HCT116 (cell line): Measurements from ENCODE around the gene ACAP2. TPM values are rescaled to one million over a fixed set of nuclear protein-coding genes. Genes with fewer than 3 reads are reported as not detected.

Experiments used
- ATAC-seq: fragments of 200-7000 bp; cut with Tn5 transposase; 2 replicates; pipeline ENCODE4 v1.9.1; 2020; ENCODE audit warnings: mild to moderate bottlenecking, moderate library complexity
- BruUV-seq: library from RNA; stranded (reverse); fragments of 400-500 nt; replicated peaks from 2 replicates; lab custom pipeline; 2021; lab: Mats Ljungman, UMichigan
- CTCF ChIA-PET: fragments of 300-600 bp; sonication (Branson Sonifier 250); formaldehyde crosslinking; loops from one replicate; lab custom pipeline; 2021; ENCODE audit warnings: antibody characterized with exemption; lab: Charles Lee
- POLR2A ChIA-PET: fragments of 300-600, 350-600 bp; sonication (Branson Sonifier 250); formaldehyde crosslinking; loops from one replicate; lab custom pipeline; 2021; ENCODE audit warnings: antibody characterized with exemption; lab: Charles Lee
- RAD21 ChIA-PET, 2 experiments: fragments of 300-600 bp; sonication (Branson Sonifier 250); formaldehyde crosslinking; loops; one replicate each; lab custom pipeline; 2023; ENCODE audit warnings: low total read pairs in 2 of 2; ENCODE audit not compliant: uncharacterized antibody in 2 of 2, unreplicated experiment in 2 of 2, low non-redundant PET in 1 of 2; lab: Charles Lee
- DNase-seq: peaks from one replicate; pipeline ENCODE4 v3.0.0-alpha.2; 2010; ENCODE audit warnings: low read depth, low spot score
- H2AFZ ChIP-seq: fragments of 200-600 bp; shearing (Covaris generic), sonication (generic); 2 replicates; pipeline ENCODE4 v1.6.1; 2017; ENCODE audit warnings: low read depth, mixed run types, mixed read lengths, antibody characterized with exemption, low read length; ENCODE audit not compliant: poor library complexity, severe bottlenecking
- H3K27ac ChIP-seq: 2 replicates; pipeline ENCODE4 v1.5.1; 2012; ENCODE audit warnings: low read depth, low read length
- H3K27me3 ChIP-seq: fragments of 200-600 bp; sonication (generic); 2 replicates; pipeline ENCODE4 v1.6.1; 2016; ENCODE audit warnings: mixed run types, low read length, mixed read lengths; ENCODE audit not compliant: insufficient read depth
- H3K36me3 ChIP-seq, 2 experiments: fragments of 200-500 bp in 1 of 2; fragments of 200-600 bp in 1 of 2; sonication (Bioruptor generic) in 1 of 2; sonication (generic) in 1 of 2; 2 replicates each; pipeline versions ENCODE4 v1.5.1 to v1.6.1; 2014 to 2016; ENCODE audit warnings: low read length in 2 of 2, inconsistent platforms in 1 of 2, mixed read lengths in 1 of 2, mixed run types in 1 of 2; ENCODE audit not compliant: insufficient read depth in 2 of 2, control insufficient read depth in 1 of 2
- H3K4me1 ChIP-seq, 2 experiments: fragments of 200-600 bp in 1 of 2; sonication (generic) in 1 of 2; 2 replicates each; pipeline versions ENCODE4 v1.5.1 to v1.6.1; 2012 to 2017; ENCODE audit warnings: low read length in 2 of 2, inconsistent platforms in 1 of 2, mild to moderate bottlenecking in 1 of 2, mixed read lengths in 1 of 2, mixed run types in 1 of 2, moderate library complexity in 1 of 2; ENCODE audit not compliant: insufficient read depth in 2 of 2, control insufficient read depth in 1 of 2
- H3K4me2 ChIP-seq: fragments of 200-600 bp; sonication (generic); 2 replicates; pipeline ENCODE4 v1.6.1; 2017; ENCODE audit warnings: mixed run types, low read length, mixed read lengths
- H3K4me3 ChIP-seq, 2 experiments: fragments of 200-600 bp in 1 of 2; sonication (generic) in 1 of 2; replicated peaks in 1 of 2; 2 replicates each; pipeline ENCODE4 v1.5.1; 2011 to 2016; ENCODE audit warnings: low read length in 2 of 2, control low read depth in 1 of 2, low read depth in 1 of 2, mild to moderate bottlenecking in 1 of 2, mixed read lengths in 1 of 2, mixed run types in 1 of 2
- H3K79me2 ChIP-seq: fragments of 200-600 bp; sonication (generic); 2 replicates; pipeline ENCODE4 v1.6.1; 2017; ENCODE audit warnings: mild to moderate bottlenecking, mixed run types, low read length, moderate library complexity, mixed read lengths; ENCODE audit not compliant: insufficient read depth
- H3K9ac ChIP-seq: fragments of 200-600 bp; sonication (generic); 2 replicates; pipeline ENCODE4 v1.6.1; 2016; ENCODE audit warnings: low read length, mixed read lengths
- H3K9me2 ChIP-seq: fragments of 200-600 bp; sonication (generic), shearing (Covaris generic); 2 replicates; pipeline ENCODE4 v1.6.1; 2017; ENCODE audit warnings: mixed run types, mild to moderate bottlenecking, moderate library complexity; ENCODE audit not compliant: insufficient read depth
- H3K9me3 ChIP-seq, 2 experiments: fragments of 200-500 bp in 1 of 2; fragments of 200-600 bp in 1 of 2; sonication (Bioruptor generic) in 1 of 2; sonication (generic) in 1 of 2; 2 replicates each; pipeline ENCODE4 v1.6.1; 2014 to 2017; ENCODE audit warnings: low read length in 2 of 2, mixed read lengths in 2 of 2, inconsistent platforms in 1 of 2, low read depth in 1 of 2, mild to moderate bottlenecking in 1 of 2, mixed run types in 1 of 2, moderate library complexity in 1 of 2; ENCODE audit not compliant: control insufficient read depth in 1 of 2, insufficient read depth in 1 of 2
- H4K20me1 ChIP-seq: fragments of 200-600 bp; sonication (generic), shearing (Covaris generic); 2 replicates; pipeline ENCODE4 v1.6.1; 2017; ENCODE audit warnings: mixed run types, mild to moderate bottlenecking, moderate library complexity; ENCODE audit not compliant: insufficient read depth
- CBX3 ChIP-seq: IDR thresholded peaks from 2 replicates; pipeline ENCODE4 v1.6.1; 2012; ENCODE audit warnings: low read depth
- CEBPB ChIP-seq: IDR thresholded peaks from 2 replicates; pipeline ENCODE4 v1.6.1; 2012; ENCODE audit warnings: low read depth
- EGR1 ChIP-seq: IDR thresholded peaks from 2 replicates; pipeline ENCODE4 v1.6.1; 2012; ENCODE audit warnings: low read depth
- EZH2 ChIP-seq: fragments of 200-600 bp; sonication (generic); IDR thresholded peaks from 2 replicates; pipeline ENCODE4 v1.6.1; 2017; ENCODE audit warnings: antibody characterized with exemption, mixed run types
- EZH2phosphoT487 ChIP-seq: fragments of 200-600 bp; IDR thresholded peaks from 2 replicates; pipeline ENCODE4 v1.6.1; 2018; ENCODE audit warnings: antibody characterized with exemption, borderline replicate concordance
- FOSL1 ChIP-seq: IDR thresholded peaks from 2 replicates; pipeline ENCODE4 v1.6.1; 2012; ENCODE audit warnings: low read depth
- JUND ChIP-seq: IDR thresholded peaks from 2 replicates; pipeline ENCODE4 v1.6.1; 2012
- POLR2A ChIP-seq: IDR thresholded peaks from 2 replicates; pipeline ENCODE4 v1.7.0; 2011; ENCODE audit warnings: borderline replicate concordance; ENCODE audit not compliant: insufficient read depth, insufficient read length; ENCODE audit errors: extremely low read depth
- POLR2AphosphoS5 ChIP-seq: IDR thresholded peaks from 2 replicates; pipeline ENCODE4 v1.6.1; 2011; ENCODE audit warnings: mild to moderate bottlenecking, low read depth, low read length, moderate library complexity
- RAD21 ChIP-seq: IDR thresholded peaks from 2 replicates; pipeline ENCODE4 v1.6.1; 2012; ENCODE audit warnings: low read depth, mild to moderate bottlenecking
- SIN3A ChIP-seq: IDR thresholded peaks from 2 replicates; pipeline ENCODE4 v1.6.1; 2012; ENCODE audit warnings: low read depth
- SP1 ChIP-seq: IDR thresholded peaks from 2 replicates; pipeline ENCODE4 v1.6.1; 2012; ENCODE audit warnings: low read depth
- SRF ChIP-seq: IDR thresholded peaks from 2 replicates; pipeline ENCODE4 v1.6.1; 2012; ENCODE audit warnings: low read depth
- TCF7L2 ChIP-seq: IDR thresholded peaks from 2 replicates; pipeline ENCODE4 v1.7.0; 2011; ENCODE audit warnings: borderline replicate concordance, inconsistent platforms; ENCODE audit not compliant: insufficient read depth, insufficient read length; ENCODE audit errors: extremely low read depth
- ZNF274 ChIP-seq: fragments of 200-500 bp; sonication (Bioruptor generic); IDR thresholded peaks from 2 replicates; pipeline ENCODE4 v1.6.1; 2014; ENCODE audit warnings: mild to moderate bottlenecking, low read depth, low read length, inconsistent platforms
- intact Hi-C: fragments of 100-400 bp; cut with micrococcal nuclease; formaldehyde crosslinking; loops from 2 replicates; pipeline ENCODE4 v1.10.0; 2022
- total RNA-seq: library from RNA; stranded (reverse); gene quantifications from one replicate; pipeline ENCODE4 v1.2.1, GENCODE V29; 2021; ENCODE audit not compliant: unreplicated experiment
- TF ChIP-seq, protein P1 (sequence below): IDR thresholded peaks from 2 replicates; pipeline ENCODE4 v1.6.1; 2012
- TF ChIP-seq, protein P2 (sequence below): IDR thresholded peaks from 2 replicates; pipeline ENCODE4 v1.6.1; 2012; ENCODE audit warnings: low read depth

Gene ACAP2
- total RNA-seq, 1 experiment from 2014 or later, result 43.0 TPM

DNA sequence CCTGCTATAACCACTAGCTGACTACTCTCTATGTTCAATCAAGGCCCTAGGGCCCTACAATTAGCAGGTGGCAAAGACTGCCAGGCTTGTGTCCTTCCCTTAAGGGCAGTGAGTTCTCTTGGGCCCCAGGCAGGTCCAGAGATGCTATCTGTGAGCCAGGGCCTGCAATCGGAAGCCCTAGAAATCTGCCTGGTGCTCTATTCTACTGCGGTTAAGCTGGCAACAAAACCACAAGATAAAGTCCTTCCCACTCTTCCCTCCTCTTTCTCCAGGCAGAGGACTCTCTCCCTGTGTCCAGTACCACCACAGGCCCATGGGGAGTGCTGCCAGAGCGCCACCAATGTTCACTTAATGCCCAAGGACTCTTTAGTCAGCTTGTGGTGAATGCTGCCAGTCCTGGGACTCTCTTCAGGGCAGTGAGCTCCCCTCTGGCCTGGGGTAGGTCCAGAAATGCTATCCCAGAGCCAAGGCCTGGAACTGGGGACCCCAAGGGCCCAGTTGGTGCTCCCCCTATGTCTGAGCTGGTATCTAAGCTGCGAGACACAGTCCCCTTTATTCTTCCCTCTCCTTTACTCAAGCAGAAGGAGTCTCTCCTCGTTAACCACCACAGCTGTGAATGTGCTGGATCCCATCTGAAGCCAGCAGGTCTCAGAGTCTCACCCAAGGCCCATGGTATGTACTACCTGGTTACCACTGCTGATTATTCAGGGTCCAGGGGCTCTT, 206.6 kb downstream of the ACAP2 start:
- BruUV-seq, result no TSS peak

DNA sequence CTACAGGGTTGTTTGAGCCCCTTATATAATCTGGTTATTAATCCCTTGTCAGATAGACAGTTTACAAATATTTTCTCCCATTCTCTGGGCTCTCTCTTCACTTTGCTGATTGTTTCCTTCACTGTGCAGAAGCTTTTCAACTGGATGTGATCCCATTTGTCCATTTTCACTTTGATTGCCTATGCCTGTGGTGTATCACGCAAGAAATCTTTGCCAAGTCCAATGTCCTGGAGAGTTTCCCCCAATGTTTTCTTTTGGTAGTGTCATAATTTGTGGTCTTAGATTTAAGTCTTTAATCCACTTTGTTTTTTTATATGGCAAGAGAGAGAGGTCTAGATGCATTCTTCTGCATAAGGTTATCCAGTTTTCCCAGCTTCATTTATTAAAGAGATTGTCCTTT, 212.6 kb downstream of the ACAP2 start:
- no peak overlapping the region for H2AFZ ChIP-seq
- no peaks in the 10 kb centered on the region for H3K36me3 ChIP-seq
- H3K79me2 ChIP-seq, result no peaks in the 10 kb centered on the region
- intact Hi-C loops, result no loop called here
- H3K9me2 ChIP-seq, result no peaks in the 10 kb centered on the region
- POLR2A ChIA-PET, result no interaction called here
- H4K20me1 ChIP-seq, result no peaks in the 10 kb centered on the region
- DNase-seq (no peak), ATAC-seq (no peak)
- H3K9ac ChIP-seq, result no peak overlapping the region
- H3K27me3 ChIP-seq, result no peaks in the 10 kb centered on the region
- CTCF ChIA-PET, result no interaction called here
- no peak overlapping the region for H3K27ac ChIP-seq
- no peak overlapping the region for H3K4me3 ChIP-seq
- H3K4me1 ChIP-seq, result no peaks in the 10 kb centered on the region
- no peaks in the 10 kb centered on the region for H3K9me3 ChIP-seq
- no TSS peak for BruUV-seq
- no peak overlapping the region for H3K4me2 ChIP-seq
- RAD21 ChIA-PET, result no interaction called here
- TF ChIP-seq EZH2phosphoT487, result no peak
- TF ChIP-seq CEBPB, result no peak
- TF ChIP-seq SP1, result no peak
- no peak for TF ChIP-seq SRF
- no peak for TF ChIP-seq ZNF274
- no peak for TF ChIP-seq EZH2
- TF ChIP-seq, protein P1, sequence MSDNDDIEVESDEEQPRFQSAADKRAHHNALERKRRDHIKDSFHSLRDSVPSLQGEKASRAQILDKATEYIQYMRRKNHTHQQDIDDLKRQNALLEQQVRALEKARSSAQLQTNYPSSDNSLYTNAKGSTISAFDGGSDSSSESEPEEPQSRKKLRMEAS, result no peak
- TF ChIP-seq TCF7L2, result no peak
- TF ChIP-seq POLR2AphosphoS5, result no peak
- no peak for TF ChIP-seq RAD21
- TF ChIP-seq FOSL1, result no peak
- TF ChIP-seq CBX3, result no peak
- no peak for TF ChIP-seq JUND
- TF ChIP-seq, protein P2, sequence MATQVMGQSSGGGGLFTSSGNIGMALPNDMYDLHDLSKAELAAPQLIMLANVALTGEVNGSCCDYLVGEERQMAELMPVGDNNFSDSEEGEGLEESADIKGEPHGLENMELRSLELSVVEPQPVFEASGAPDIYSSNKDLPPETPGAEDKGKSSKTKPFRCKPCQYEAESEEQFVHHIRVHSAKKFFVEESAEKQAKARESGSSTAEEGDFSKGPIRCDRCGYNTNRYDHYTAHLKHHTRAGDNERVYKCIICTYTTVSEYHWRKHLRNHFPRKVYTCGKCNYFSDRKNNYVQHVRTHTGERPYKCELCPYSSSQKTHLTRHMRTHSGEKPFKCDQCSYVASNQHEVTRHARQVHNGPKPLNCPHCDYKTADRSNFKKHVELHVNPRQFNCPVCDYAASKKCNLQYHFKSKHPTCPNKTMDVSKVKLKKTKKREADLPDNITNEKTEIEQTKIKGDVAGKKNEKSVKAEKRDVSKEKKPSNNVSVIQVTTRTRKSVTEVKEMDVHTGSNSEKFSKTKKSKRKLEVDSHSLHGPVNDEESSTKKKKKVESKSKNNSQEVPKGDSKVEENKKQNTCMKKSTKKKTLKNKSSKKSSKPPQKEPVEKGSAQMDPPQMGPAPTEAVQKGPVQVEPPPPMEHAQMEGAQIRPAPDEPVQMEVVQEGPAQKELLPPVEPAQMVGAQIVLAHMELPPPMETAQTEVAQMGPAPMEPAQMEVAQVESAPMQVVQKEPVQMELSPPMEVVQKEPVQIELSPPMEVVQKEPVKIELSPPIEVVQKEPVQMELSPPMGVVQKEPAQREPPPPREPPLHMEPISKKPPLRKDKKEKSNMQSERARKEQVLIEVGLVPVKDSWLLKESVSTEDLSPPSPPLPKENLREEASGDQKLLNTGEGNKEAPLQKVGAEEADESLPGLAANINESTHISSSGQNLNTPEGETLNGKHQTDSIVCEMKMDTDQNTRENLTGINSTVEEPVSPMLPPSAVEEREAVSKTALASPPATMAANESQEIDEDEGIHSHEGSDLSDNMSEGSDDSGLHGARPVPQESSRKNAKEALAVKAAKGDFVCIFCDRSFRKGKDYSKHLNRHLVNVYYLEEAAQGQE, result no peak
- TF ChIP-seq POLR2A, result no peak
- no peak for TF ChIP-seq SIN3A
- no peak for TF ChIP-seq EGR1

More for the DNA sequence above, 206.6 kb downstream of the ACAP2 start:
- Histone ChIP-seq H4K20me1 (no peaks in the 10 kb centered on the region), H3K36me3 (no peaks in the 10 kb centered on the region), H2AFZ (no peak overlapping the region), H3K27ac (no peak overlapping the region)
- no peak for TF ChIP-seq CBX3
- TF ChIP-seq POLR2AphosphoS5, result no peak
- TF ChIP-seq EZH2phosphoT487, result no peak
- TF ChIP-seq, all 23 proteins: peak for 0
- no peaks in the 10 kb centered on the region for H3K79me2 ChIP-seq
- RAD21 ChIA-PET, result no interaction called here
- intact Hi-C loops, result no loop called here
- no peaks in the 10 kb centered on the region for H3K9me3 ChIP-seq
- no peak overlapping the region for H3K4me2 ChIP-seq
- POLR2A ChIA-PET, result no interaction called here
- H3K4me3 ChIP-seq, result no peak overlapping the region
- CTCF ChIA-PET, result no interaction called here
- no peak overlapping the region for H3K9ac ChIP-seq
- H3K27me3 ChIP-seq, result no peaks in the 10 kb centered on the region
- ATAC-seq, result no peak
- no peak for DNase-seq
- no peaks in the 10 kb centered on the region for H3K9me2 ChIP-seq
- peaks cover 0 to 6% of the 10 kb centered on the region in 2 experiments; a peak in 1 of 4 replicates for H3K4me1 ChIP-seq
